GM10266 (cell line): ENCODE data around the gene BEX4.

ENCODE experiments used
- DNase-seq: peaks from one replicate; pipeline ENCODE4 v3.0.0; 2012; ENCODE audit errors: extremely low spot score
- CTCF ChIP-seq: IDR thresholded peaks from 2 replicates; pipeline ENCODE4 v1.5.1; 2012; ENCODE audit warnings: mild to moderate bottlenecking, low read depth; ENCODE audit not compliant: control insufficient read depth, insufficient read depth; ENCODE audit errors: missing control alignments

BEX4 gene

DNA sequence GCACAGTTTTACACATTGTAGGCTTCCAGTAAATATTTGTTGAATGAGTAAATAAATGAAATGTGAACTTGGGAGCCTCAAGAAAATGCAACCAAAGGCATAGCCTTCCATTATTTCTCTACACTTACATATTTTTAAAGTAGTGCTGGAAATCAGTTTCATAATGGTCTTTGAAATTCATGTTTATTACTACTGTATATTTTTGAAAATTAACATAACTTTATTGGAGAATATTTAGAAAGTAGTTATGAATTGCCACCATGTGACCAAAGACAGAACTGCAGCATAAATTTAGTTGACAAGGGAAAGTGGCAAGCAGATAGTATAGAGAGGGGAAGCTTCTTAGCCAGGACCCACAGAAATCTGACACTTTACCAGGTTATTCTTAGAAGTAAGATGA, 33.6 kb downstream of the BEX4 start:
- peak; percentile 33 for TF ChIP-seq CTCF

DNA sequence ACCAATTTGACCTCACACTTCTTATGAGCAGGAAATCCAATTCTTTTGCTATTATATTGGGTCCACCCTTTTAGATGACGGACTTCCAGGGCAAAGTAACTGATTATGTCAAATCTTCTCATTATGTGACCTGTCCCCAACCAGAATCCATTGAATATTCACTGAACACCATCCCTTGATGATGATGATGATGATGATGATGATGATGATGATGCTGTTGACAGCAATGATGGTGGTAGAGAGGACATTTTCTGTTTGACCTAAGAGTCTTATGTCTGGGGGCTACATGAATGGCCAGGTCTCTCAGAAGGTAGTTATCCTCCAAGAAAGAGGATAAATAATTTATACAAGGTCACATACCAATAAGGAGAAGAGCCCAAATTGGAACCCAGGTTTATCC, 34.9 kb downstream of the BEX4 start:
- DNase-seq: no peak

More for the DNA sequence above, 33.6 kb downstream of the BEX4 start:
- peak; percentile 4 for DNase-seq

DNA sequence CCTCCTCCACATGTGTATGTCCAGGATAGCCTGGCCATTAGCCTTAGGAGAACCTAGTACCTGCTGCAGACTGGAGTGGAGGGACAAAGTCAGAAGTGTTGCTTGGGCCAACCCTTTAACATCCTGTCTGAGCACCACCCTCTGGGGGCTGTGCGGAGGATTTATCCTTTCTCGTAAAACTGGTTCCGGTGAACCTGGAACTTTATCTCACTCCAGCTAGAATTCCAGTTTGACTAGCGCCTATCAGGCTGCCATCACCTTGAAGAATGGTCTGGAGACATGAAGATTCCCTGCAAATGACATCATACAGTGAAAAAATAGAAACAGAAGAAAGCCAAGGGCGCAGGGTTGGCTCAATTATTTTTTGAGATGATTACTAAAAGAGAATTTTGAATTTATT, 36.1 kb downstream of the BEX4 start:
- no peak for DNase-seq
- no peak for TF ChIP-seq CTCF

More for the DNA sequence above, 34.9 kb downstream of the BEX4 start:
- TF ChIP-seq CTCF: no peak

GRCh38 chrX:103253608-103254007, 38.7 kb downstream of the BEX4 start:
- no peak for TF ChIP-seq CTCF
- DNase-seq: no peak

GRCh38 chrX:103254171-103254824, 39.4 kb downstream of the BEX4 start:
- DNase-seq: peak; percentile 28
- no peak for TF ChIP-seq CTCF

GRCh38 chrX:103254921-103255493, 40.1 kb downstream of the BEX4 start, which contains the start of gene TCEAL8:
Gene TCEAL8, minus strand, starts transcription at chrX:103255155. Its CDS starts 1,176 bp downstream, at chrX:103253979.
- no peak for TF ChIP-seq CTCF
- peak; percentile 60 for DNase-seq

- TF ChIP-seq CTCF: no peak
Measured at GRCh38 chrX:103256651-103257050, 41.7 kb downstream of the BEX4 start.

More at GRCh38 chrX:103256651-103257050, 41.7 kb downstream of the BEX4 start:
- DNase-seq: no peak
